Urothelium cell line (cell line): ENCODE measurements around the gene MKNK1.

Source experiments
- DNase-seq: peaks from one replicate; pipeline ENCODE4 v3.0.0; 2011; ENCODE audit warnings: low spot score, mixed read lengths
- FAIRE-seq: peaks from 2 replicates; lab custom pipeline; 2011; peaks lifted over from hg19 to GRCh38; lab: Jason Lieb, UNC

Gene MKNK1

DNA sequence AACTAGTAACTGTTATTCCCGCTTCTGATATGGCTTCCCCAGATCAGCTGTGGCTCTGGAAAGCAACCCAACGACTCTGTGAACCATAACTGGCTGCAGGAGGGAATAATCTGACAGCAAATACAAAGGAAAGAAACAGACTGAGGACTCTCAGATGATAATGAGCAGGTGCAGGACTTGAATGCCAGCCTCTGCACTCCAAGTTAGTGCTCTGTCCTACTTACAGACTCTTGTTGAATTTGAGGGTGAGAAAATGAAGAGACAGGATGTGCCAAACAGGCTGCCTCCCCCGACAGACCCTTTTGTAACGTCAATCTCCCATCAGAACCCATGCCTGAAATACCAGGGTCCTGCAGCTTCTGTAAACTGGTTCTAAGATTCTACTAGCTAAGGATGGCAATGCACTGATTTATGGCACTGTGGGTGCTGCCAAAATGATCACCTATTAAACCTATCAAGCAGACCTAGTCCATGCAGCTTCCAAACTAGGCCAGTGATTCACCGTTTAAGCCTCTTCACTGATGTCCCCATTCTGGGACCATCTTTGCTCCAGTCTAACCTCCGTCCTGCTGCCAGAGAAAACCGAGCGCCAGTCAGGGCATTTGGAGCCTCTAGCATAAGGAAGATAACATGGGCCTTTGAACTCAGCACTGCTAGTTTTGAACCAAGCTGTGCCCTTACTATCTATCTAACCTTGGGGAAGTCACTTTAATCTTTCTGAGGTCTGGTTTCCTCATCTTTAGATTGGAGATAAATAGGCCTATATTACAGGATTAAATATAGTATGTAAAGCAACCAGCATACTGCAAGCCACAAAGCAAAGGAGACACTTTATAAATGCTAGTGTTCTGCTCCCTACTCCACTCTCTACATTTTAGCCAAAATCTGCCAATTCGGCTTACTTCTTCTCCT is 4.8 kb downstream of the MKNK1 start:
- no peak for FAIRE-seq
- DNase-seq: no peak

DNA sequence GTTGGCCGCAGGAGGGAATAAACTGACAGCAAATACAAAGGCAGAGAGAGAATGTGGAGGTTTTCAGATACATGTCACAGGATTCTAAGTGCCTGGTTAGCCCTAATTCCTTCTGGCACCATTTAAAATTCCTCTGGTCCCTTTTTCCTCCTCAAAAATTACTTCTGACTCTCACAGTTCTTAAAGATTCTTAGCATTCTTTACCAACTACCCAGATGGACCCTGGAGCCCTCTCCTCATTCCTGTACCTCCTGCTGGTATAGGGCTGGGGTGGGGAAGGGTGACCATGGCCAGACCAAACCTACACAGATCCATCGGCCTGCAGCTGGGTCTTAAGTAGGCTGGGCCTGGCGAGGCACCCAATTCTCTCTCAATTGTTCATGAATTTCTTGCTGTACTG is 7.2 kb downstream of the MKNK1 start:
- DNase-seq (no peak), FAIRE-seq (no peak)

DNA sequence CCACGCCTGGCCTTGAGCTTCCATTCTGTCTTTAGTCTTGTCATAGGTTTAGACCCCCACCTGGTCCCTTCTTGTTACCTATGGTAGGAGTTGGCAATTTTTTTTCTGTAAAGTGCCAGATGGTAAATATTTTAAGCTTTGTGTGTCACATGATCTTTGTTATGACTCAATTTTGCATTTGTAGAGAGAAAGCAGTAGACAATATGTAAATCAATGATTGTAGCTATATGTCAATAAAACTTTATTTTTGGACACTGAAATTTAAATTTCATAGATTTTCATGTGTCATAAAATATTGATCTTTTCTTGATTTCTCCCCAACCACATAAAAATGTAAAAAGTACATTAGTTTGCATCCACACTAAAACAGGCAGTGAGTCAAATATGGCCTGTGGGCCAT is 8.0 kb downstream of the MKNK1 start:
- DNase-seq: no peak
- FAIRE-seq: no peak

DNA sequence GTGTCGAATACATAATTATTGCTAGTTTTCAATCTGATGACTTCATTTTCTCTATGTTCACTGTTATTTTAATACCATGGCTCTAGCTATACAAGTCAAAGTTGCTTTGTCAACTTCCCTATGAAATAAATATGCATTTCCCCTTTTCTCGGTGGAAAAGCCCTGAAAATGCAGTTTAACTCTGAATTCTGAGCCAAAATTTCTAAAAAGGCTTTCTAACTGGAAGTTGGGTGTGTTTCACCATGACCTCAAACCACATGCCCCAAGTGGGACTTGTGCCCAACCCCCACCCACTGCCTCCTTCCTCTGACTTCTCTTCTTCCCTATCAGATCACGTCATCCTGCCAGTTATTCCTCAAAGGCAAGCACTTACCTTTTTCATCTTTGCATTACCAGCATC is 8.9 kb downstream of the MKNK1 start:
- no peak for DNase-seq
- no peak for FAIRE-seq

DNA sequence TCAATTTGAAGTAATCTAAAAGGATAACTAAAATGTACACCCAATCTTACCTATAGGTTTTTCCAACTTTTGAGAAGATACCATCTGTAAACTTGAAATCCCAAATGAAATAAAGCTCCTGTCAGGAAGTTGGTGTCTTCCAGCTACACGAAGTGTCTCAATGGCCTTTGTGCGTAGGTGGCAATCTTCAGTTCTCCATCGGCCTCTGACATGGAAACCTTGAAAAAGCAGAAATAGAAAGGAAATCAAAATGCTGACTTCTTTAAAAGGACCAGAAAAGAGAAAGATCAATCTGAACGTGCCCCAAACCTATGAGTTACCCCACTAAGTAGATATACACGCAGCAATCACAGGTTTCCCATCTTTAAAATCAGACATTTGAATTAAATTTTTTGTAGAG is 10.0 kb downstream of the MKNK1 start:
- DNase-seq: no peak
- no peak for FAIRE-seq

DNA sequence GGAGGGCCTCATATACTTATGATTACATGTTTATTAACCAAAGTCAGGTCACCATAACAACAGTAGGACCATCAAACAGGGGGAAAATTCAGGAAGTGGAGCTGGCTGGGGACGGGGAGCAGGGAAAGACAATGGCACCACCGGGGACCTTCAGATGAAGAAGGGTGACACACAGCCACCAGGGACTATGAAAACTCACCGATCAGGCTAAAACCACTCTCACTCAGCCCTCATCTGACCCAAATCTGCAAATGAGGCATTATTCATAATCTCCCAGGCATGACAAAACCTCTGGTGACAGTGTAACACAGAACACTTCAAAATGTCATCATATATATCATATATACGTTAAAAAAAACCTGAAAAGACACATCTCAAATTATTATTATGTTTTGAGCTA is 11.2 kb downstream of the MKNK1 start:
- DNase-seq (no peak), FAIRE-seq (no peak)

DNA sequence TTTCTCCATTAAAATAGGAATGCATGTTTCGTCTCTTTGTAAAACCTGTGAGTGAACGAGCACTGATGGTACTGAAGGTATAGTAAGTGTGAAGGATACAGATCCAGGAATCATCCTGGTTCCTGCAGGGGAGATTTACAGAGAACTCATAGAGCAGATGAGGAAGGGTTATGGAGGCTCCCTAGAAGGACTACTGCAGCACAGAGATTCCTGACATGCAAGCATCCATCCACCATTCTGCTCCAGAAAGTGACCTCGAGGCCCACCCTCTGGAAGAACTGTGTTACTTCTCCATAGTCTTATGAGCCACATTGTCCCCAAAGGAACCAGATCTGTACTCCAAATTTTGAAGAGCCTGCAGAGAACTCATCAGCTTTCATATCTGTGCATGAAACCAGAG is 14.5 kb downstream of the MKNK1 start:
- FAIRE-seq: no peak
- no peak for DNase-seq

DNA sequence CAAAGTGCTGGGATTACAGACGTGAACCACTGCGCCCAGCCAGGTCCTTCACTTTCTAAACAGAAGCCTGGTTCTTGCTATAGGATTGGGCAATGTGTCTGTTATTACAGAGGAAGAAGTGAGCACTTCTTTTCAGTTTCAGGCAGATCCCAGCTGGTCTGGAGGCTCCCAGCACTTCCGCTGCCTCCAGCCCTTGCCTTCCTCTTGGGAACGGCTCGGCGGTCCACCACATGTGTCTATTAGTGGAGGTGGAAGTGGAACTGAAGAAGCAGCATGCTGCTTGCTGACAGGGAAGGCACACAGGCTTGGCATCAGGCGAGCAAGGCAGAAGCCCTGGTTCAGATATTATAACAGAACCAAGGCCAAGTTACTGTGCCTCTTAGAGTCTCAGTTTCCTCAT is 17.0 kb downstream of the MKNK1 start:
- no peak for FAIRE-seq
- no peak for DNase-seq

DNA sequence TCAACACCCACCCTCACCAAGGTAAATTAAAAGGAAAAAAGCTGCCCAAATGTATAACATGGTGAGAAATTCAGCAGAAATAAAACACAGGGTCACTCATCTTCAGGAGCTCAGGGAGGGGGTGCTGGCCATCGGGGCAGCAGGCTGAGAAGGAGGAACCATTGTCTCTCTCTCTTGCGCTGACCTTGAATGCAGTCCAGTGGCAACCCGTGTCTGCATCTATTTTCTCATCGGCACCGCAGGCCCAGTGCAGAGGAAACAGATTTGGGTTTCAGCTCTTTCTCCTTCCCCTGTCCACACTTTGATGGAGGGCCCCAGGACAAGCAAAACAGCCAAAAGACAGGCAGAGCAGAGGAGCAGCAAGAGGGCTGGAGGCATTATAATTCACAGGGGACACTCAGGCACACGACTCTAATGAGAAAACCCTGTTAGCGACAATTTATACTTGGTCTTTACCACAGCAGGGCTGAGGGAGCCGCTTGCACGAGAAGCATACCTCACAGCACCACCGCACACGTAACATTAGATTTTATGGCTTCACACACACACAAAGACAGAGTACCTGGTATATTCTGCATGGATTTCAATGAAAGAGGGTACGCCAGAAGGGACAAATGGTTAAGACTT is 18.6 kb downstream of the MKNK1 start:
- no peak for FAIRE-seq
- no peak for DNase-seq

DNA sequence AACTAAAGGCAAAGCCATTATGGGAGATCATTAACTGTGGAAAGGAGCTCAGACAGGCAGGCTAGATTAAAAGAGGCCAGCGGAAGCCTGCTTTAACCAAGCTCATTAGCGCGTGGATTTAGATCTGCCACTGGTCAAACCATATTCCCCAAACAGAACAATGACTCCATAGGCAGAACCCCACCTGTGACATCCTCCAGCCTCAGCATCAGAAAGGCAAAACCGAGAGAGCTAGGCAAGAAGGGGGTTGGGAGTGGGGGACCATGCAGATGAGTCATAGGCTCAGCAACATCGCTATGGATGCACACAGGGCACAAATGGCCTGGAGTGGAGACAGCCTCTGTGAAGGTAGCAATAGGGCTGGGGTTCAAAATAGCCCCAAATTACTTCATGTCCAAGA is 20.6 kb downstream of the MKNK1 start:
- FAIRE-seq: no peak

DNA sequence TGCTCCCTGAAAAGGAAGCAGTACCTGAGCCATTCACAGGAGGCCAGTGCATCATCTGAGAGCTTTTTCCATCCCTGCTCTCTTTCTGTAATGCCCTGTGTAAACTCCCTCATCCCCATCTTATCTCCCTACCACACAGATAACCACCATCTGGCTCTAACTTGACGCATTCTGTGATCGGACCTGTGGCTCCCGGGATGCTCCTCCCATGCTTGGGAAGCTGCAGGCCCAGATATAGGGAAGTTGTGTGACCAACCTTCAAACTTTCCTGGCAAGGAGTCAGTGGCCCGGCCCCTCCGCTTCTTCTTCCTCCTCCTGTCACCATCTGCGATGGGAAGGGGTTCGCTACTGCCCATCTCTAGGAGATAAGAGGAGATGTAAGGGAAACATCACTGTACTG is 21.1 kb downstream of the MKNK1 start:
- FAIRE-seq (no peak), DNase-seq (no peak)

More for the DNA sequence above, 20.6 kb downstream of the MKNK1 start:
- DNase-seq: no peak

DNA sequence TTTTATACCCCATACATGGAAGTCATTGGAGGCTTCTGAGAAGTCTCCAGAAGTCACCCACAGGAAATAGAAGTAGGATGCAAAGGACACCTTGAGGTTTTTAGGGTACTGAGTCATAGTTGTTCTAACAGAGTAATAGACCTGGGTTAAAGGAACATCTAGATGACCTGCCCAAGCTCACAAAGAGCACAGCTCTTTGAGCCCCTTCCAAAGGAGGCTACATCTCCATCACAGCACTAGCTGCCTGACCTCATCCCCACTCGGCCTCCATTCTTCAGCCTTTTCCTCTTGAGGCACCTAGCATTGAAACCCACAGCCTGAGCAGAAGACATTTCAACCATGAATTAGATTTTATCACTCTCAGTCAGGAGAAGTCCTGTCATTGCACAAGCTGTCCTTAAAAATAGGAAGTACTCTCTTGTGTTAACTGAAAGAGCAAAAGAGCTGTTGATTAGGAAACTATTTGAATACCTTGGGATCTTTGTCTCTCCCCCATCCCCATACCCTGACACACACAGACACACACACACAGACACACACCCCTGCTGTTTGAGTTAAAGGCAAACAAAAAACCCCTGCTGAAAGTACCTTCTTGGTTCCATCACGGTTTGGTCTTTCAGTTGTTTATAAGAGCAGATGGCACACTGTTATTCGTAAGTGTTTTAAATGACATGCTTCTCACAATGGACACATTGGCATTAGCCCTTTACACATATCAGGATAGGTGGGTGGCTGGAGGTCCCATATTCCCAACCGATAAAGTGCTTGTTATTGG is 22.2 kb downstream of the MKNK1 start:
- no peak for FAIRE-seq
- DNase-seq: no peak

DNA sequence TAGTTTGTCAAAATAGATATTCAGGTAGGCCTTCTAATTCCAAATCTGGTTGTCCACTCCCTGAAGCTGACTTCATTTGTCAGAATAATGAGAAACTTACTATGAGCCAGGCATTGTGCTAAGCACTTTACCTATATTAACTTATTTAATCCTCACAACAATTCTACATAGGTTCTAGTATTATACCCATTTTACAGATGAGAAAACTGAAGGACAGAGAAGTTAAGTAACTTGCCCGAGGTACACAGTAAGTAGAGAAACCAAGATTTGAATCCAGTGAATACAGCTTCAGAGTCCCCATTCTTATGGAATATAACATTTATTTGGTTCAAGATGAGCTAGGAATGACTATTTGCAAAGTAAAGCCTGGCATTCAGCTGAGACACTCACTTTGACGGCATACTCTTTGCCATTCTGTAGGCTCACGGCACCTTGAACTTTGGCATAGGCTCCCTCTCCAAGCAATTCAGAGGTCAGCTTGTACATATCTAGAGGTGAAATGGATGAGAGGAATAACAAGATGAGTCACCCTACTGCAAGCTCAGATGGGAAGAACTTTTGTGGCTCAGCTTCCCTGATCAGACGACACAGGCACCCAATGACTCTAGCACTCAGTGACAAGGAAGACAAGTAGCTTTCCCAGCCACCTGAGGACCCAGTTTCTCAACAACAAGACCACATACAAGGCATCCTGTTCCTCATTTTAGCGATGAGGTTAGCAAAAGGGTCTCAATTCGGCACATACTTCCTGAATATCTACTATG is 23.7 kb downstream of the MKNK1 start:
- no peak for DNase-seq

DNA sequence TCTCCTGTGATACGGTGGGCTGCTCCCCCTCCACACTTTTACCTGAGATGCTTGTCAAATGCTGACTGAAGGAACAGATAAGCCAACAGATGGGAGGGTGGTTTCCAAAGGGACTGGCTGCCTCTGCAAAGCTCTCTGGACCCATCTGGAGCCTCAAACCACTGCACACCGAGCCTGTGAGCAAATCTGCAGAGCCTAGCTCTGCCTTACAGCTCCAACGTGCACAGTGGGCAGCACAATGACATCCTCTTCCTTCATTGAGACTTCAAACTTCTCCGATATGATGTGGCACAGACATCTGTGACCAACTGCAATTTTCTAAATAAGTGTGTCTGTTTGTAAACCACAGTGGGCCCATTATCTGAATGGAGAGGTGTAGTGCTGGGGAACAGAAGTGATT is 26.4 kb downstream of the MKNK1 start:
- no peak for FAIRE-seq
- no peak for DNase-seq

More for the DNA sequence above, 23.7 kb downstream of the MKNK1 start:
- no peak for FAIRE-seq

DNA sequence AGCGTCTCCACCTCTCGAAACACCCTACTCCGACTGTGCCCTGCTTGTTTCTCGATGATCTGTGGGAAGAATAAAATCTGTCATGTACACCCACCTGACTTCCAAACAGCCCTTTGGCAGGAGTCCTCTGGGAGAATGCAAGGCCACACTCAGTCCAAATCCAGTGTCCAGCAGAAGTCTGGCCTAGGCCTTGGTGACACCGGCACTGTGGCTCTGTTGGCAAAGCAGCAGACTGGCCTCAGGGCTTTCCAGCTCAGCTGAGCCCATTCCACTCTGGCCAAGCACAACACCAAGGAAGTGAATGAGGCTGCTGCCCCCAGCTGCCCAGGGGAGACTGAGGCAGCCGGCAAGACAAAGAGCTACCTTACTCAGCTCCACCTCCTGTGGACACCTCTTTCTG is 27.5 kb downstream of the MKNK1 start:
- DNase-seq (no peak), FAIRE-seq (no peak)

DNA sequence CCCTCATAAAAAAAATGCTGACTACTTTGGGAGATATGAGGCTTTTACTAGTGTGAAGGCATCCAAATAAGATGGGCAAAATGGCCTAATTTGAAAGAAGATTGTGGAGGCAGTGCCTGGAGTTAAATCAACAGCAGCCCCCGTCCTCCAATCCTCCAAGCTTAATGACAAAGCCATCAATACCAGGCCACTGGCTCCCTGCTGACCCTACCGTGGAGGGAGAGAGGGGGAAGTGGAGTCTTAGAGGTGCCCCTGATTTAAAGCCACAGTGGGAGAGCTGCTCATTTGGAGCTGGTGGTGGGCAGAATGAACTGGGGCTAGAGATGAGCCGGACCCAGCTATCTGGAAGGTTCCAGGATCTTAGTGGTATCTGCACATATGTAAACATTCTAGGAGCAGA is 28.3 kb downstream of the MKNK1 start:
- no peak for DNase-seq

DNA sequence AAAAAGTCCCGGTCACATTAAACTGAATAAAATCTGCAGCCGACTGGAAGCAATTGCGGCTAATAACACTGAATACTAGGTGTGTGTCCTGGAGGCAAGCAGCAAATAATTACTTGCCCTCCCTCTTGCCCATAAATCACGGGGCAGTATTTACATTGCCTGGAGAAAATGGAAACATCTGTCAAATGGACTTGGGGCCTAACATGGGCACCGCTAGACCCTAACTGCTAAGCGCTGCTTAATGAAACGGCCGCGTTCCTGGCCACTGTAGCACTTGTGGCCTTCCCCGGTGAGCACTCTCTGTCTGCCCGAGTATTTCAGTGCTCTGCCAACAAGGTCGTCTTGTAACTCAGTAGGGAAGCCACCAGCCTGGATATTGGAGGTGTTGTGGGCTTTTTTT is 28.8 kb downstream of the MKNK1 start:
- FAIRE-seq (no peak), DNase-seq (no peak)

More for the DNA sequence above, 28.3 kb downstream of the MKNK1 start:
- FAIRE-seq: no peak

DNA sequence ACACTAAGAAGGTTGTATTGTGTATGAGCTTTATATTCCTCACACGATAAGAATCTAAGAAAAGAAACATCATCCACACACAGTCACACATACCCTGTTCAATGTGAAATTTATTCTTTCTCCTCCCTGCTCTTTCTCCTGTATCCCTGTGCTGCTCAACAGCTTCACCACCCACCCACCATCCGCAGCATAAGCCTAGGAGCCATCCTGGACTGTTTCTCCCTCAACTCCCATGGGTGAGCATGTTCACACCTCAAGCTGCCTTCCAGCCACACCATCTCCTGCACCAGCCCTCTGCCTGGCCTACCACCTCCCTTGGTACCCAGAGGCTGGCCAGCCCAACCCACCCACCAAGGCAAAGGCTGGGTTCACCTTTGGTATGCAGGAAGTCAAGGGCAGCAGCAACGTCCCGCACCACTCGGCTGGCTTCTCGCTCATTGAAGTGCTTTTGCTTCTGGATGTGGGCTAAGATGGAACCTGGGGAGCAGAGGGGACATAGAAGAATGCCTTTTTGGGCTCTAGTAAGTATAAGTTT is 32.3 kb downstream of the MKNK1 start:
- FAIRE-seq: no peak
- no peak for DNase-seq

DNA sequence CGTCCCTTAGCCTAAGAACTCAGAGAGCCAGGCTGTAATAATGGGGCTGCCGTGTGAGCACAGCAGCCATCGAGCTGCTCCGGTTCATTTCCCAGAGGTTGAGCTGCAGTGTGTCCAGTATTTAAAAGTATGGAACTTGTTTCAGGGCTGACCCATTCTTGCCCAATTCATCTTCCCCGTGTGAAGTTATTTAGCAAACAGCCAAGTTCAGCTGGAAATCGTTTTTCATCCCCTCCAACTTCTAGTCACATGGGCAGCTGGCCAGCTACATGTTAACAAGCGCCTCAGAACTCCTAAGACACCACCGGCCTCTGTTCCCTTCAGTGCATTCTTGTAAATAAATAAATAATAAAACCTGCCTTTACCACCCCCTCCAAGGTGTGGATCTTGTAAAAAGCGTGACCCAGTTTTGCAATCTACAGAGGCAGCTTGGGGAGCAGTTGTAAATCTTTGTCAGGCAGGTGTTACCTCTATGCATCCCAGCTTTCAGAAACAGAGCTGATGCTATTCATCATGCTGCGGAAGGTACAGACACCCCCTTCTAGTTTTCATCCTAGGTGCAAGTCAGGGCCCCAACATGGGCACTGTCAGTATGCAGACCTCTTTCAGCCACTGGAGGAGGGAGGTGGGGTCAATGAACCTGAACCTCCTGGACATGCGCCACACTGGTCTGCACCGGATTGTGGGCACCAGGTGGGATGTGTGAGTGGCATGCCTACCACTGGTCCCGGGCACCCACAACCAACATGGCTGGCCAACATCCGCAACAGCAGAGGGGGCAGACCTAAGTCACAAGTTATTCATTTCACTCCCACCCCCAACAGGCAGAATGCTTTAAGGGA is 34.0 kb downstream of the MKNK1 start:
- DNase-seq: no peak
- FAIRE-seq: no peak

DNA sequence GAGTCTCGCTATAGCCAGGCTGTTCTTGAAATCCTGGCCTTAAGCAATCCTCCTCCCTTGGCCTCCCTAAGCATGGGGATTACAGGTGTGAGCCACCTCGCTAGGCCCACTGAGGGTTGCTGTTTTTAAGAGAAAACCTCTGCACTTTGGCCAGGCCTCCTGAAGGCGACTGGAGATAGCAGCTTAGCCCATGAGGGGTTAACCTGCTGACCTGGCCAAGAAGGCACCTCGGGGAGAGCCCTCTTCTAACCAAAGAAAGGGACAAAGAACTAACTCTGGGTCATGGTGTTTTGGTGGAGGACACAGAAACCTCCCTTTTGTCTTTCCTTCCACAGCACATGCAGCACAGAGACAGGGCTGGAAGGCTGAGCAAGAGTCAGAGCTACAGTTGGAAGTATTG is 35.0 kb downstream of the MKNK1 start:
- no peak for FAIRE-seq
- no peak for DNase-seq
